GM21367 (cell line): ENCODE measurements around the gene FUT7.

Source experiments
- ATAC-seq: cut with Tn5 transposase; IDR thresholded peaks from one replicate; pipeline ENCODE4 v1.9.1; 2021; ENCODE audit not compliant: unreplicated experiment

Gene FUT7

GRCh38 chr9:136985027-136985602, 46.8 kb downstream of the FUT7 start:
- ATAC-seq, result no peak

GRCh38 chr9:136984464-136985026, 47.3 kb downstream of the FUT7 start:
- ATAC-seq, result no peak

- ATAC-seq, result no peak
These were observed 48.1 kb downstream of the FUT7 start for GRCh38 chr9:136983656-136984314.

GRCh38 chr9:136983167-136983566, 48.7 kb downstream of the FUT7 start:
- ATAC-seq, result no peak

GRCh38 chr9:136982232-136983051, 49.4 kb downstream of the FUT7 start, which contains the start of gene LCNL1:
Gene LCNL1 (plus strand): TSS chr9:136982993. CDS start chr9:136983587, 594 bp downstream.
- no peak for ATAC-seq

GRCh38 chr9:136981588-136982231, 50.2 kb downstream of the FUT7 start:
- no peak for ATAC-seq

GRCh38 chr9:136980669-136981478, 51.0 kb downstream of the FUT7 start:
- ATAC-seq, result no peak
